ENCODE measurements around the gene ELL2. TPM values are rescaled to one million over a fixed set of nuclear protein-coding genes. Genes with fewer than 3 reads are reported as not detected.

ELL2 gene
- total and polyA plus RNA-seq, 9 of the 15 experiments (the other 6 are each of a cell fraction or from before 2014, with no cell fraction given), result 4.3 to 18.3 (median 14.5) TPM

DNA sequence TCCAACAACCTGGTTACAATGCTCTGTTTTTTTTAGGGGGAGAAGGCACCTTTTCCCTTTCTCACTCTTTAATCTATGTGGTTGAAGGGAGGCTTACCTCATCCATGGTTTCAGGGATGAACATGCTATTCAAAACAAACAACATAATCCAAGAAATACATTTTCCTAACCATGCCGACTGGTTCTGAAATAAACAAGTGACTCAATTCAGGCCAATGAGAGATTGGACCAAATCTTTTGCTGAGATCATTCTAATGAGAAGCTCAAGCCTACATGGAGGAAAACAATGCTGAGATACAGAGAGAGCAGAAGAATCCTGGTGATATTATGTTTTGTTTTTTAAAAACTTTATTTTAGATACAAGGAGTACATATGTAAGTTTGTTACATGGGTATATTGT lies 46.8 kb upstream of the ELL2 start:
- H3K27ac ChIP-seq (ENCODE audit: extremely low read depth, low read depth, low read length), result no peak overlapping the region
- no peak overlapping the region for H3K4me3 ChIP-seq
- H3K79me2 ChIP-seq (ENCODE audit: control insufficient read depth, insufficient read depth, low read length), result no peaks in the 10 kb centered on the region
- no peak for FAIRE-seq
- H4K20me1 ChIP-seq (replicated peaks; ENCODE audit: control insufficient read depth, insufficient read depth, low read length), result no peaks in the 10 kb centered on the region
- no peak for ATAC-seq
- ChIA-PET CTCF (ENCODE audit: low intra/inter-chr PET ratio) (no interaction called here), POLR2A (interaction anchor here (1.1 kb wide), 1 partner anchor 15 kb away, joined by 3 read pairs; no protein-coding TSS in a partner anchor)
- in situ Hi-C loops (cut with MboI) (no loop called here), intact Hi-C loops (cut with micrococcal nuclease) (no loop called here)
- H3K27me3 ChIP-seq (ENCODE audit: control insufficient read depth in 2 of 2, insufficient read depth in 2 of 2, low read length in 2 of 2), result no peaks in the 10 kb centered on the region
- H3K4me2 ChIP-seq (ENCODE audit: insufficient read depth, low read length), result no peak overlapping the region
- no peak overlapping the region for H3K9ac ChIP-seq (ENCODE audit: insufficient read depth in 1 of 2, low read depth in 2 of 2, low read length in 2 of 2)
- 18% methylated on average over 1 of the region's 1 CpG for WGBS (ENCODE audit: insufficient coverage, low coverage, missing lambda C conversion rate)
- TF ChIP-seq MXI1 (IDR thresholded peaks at IDR 0.05; ENCODE audit: low read depth, low read length), result no peak
- no peak for TF ChIP-seq POLR2AphosphoS2 (IDR thresholded peaks at IDR 0.05; ENCODE audit: low read length)
- TF ChIP-seq SPI1 (IDR thresholded peaks at IDR 0.05; ENCODE audit: borderline replicate concordance, low read depth, low read length), result no peak
- TF ChIP-seq EZH2 (IDR thresholded peaks at IDR 0.05; ENCODE audit: borderline replicate concordance, low read depth, low read length), result no peak
- TF ChIP-seq STAT5B (CRISPR knock-in tag; IDR thresholded peaks at IDR 0.05), result no peak
- TF ChIP-seq LARP7 (IDR thresholded peaks at IDR 0.05), result no peak
- no peak overlapping the region for H2AFZ ChIP-seq (ENCODE audit: low read depth, low read length)
- no peaks in the 10 kb centered on the region for H3K4me1 ChIP-seq (replicated peaks in 1 of 2; ENCODE audit: control insufficient read depth in 2 of 2, insufficient read depth in 2 of 2, low read length in 2 of 2)
- no TSS peak for BruUV-seq (replicated peaks)
- no peaks in the 10 kb centered on the region for H3K9me1 ChIP-seq (ENCODE audit: control insufficient read depth, insufficient read depth, low read length)
- no peaks in the 10 kb centered on the region for H3K36me3 ChIP-seq (ENCODE audit: control insufficient read depth, insufficient read depth, low read length)
- no peak for DNase-seq (ENCODE audit: extremely low read depth in 1 of 4, low spot score in 3 of 4)
- H3K9me3 ChIP-seq (replicated peaks; ENCODE audit: control insufficient read depth, insufficient read depth, low read depth, low read length), result no peaks in the 10 kb centered on the region; the same call in 1 of the 2 replicates

DNA sequence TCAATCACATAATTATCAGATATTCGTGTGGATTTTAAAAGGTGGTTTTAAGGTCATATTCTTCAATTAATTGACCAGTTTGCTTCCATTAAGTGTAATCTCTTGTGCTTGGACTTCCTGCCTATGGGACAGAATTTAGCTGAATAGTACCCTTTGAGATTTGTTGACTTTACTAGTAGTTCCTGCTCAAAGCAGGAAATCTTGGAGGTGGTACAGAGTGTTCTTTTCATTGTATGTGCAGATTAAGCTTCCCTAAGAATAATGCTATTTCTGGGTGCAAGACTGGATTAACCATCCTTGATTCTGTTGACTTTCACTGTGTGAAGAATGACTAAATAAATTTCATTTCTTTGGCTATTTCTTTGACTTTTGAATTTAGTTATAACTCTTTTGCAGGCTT lies 45.4 kb upstream of the ELL2 start:
- Histone ChIP-seq H3K79me2 (ENCODE audit: control insufficient read depth, insufficient read depth, low read length) (no peaks in the 10 kb centered on the region), H3K9me1 (ENCODE audit: control insufficient read depth, insufficient read depth, low read length) (no peaks in the 10 kb centered on the region), H4K20me1 (replicated peaks; ENCODE audit: control insufficient read depth, insufficient read depth, low read length) (no peaks in the 10 kb centered on the region), H3K27me3 (ENCODE audit: control insufficient read depth in 2 of 2, insufficient read depth in 2 of 2, low read length in 2 of 2) (no peaks in the 10 kb centered on the region), H3K4me3 (no peak overlapping the region), H3K36me3 (ENCODE audit: control insufficient read depth, insufficient read depth, low read length) (no peaks in the 10 kb centered on the region), H3K27ac (ENCODE audit: extremely low read depth, low read depth, low read length) (no peak overlapping the region), H2AFZ (ENCODE audit: low read depth, low read length) (no peak overlapping the region), H3K9me3 (replicated peaks; ENCODE audit: control insufficient read depth, insufficient read depth, low read depth, low read length) (no peaks in the 10 kb centered on the region), H3K4me2 (ENCODE audit: insufficient read depth, low read length) (no peak overlapping the region), H3K9ac (ENCODE audit: insufficient read depth in 1 of 2, low read depth in 2 of 2, low read length in 2 of 2) (no peak overlapping the region), H3K4me1 (replicated peaks in 1 of 2; ENCODE audit: control insufficient read depth in 2 of 2, insufficient read depth in 2 of 2, low read length in 2 of 2) (no peaks in the 10 kb centered on the region)
- WGBS (ENCODE audit: insufficient coverage, low coverage, missing lambda C conversion rate), result 11% methylated on average over 1 of the region's 1 CpG
- FAIRE-seq (no peak), ATAC-seq (no peak), DNase-seq (ENCODE audit: extremely low read depth in 1 of 4, low spot score in 3 of 4) (no peak)
- intact Hi-C loops (cut with micrococcal nuclease), result no loop called here
- BruUV-seq (replicated peaks), result no TSS peak
- CTCF ChIA-PET (ENCODE audit: low intra/inter-chr PET ratio), result no interaction called here
- in situ Hi-C loops (cut with MboI), result no loop called here
- no peak for TF ChIP-seq KLF16 (IDR thresholded peaks at IDR 0.05)
- no peak for TF ChIP-seq ARID2 (IDR thresholded peaks at IDR 0.05)
- TF ChIP-seq ZNF121 (CRISPR knock-in tag; conservative IDR thresholded peaks at IDR 0.05), result no peak
- no peak for TF ChIP-seq TARDBP (IDR thresholded peaks at IDR 0.05)
- no peak for TF ChIP-seq SMAD3 (CRISPR knock-in tag; conservative IDR thresholded peaks at IDR 0.05)
- TF ChIP-seq NR2F6 (CRISPR knock-in tag; IDR thresholded peaks at IDR 0.05), result no peak
- TF ChIP-seq, protein P1, sequence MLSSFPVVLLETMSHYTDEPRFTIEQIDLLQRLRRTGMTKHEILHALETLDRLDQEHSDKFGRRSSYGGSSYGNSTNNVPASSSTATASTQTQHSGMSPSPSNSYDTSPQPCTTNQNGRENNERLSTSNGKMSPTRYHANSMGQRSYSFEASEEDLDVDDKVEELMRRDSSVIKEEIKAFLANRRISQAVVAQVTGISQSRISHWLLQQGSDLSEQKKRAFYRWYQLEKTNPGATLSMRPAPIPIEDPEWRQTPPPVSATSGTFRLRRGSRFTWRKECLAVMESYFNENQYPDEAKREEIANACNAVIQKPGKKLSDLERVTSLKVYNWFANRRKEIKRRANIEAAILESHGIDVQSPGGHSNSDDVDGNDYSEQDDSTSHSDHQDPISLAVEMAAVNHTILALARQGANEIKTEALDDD (IDR thresholded peaks at IDR 0.05), result no peak
- TF ChIP-seq, protein P2, sequence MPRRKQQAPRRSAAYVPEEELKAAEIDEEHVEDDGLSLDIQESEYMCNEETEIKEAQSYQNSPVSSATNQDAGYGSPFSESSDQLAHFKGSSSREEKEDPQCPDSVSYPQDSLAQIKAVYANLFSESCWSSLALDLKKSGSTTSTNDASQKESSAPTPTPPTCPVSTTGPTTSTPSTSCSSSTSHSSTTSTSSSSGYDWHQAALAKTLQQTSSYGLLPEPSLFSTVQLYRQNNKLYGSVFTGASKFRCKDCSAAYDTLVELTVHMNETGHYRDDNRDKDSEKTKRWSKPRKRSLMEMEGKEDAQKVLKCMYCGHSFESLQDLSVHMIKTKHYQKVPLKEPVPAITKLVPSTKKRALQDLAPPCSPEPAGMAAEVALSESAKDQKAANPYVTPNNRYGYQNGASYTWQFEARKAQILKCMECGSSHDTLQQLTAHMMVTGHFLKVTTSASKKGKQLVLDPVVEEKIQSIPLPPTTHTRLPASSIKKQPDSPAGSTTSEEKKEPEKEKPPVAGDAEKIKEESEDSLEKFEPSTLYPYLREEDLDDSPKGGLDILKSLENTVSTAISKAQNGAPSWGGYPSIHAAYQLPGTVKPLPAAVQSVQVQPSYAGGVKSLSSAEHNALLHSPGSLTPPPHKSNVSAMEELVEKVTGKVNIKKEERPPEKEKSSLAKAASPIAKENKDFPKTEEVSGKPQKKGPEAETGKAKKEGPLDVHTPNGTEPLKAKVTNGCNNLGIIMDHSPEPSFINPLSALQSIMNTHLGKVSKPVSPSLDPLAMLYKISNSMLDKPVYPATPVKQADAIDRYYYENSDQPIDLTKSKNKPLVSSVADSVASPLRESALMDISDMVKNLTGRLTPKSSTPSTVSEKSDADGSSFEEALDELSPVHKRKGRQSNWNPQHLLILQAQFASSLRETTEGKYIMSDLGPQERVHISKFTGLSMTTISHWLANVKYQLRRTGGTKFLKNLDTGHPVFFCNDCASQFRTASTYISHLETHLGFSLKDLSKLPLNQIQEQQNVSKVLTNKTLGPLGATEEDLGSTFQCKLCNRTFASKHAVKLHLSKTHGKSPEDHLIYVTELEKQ (CRISPR knock-in tag; IDR thresholded peaks at IDR 0.05), result no peak
- POLR2A ChIA-PET, result no interaction called here

Data from K562 (cell line).